PC-9 (cell line): ENCODE results near the gene RALB.

Source experiments
- CTCF ChIP-seq: fragments of 200-600 bp; sonication (generic); conservative IDR thresholded peaks from 2 replicates; pipeline ENCODE4 v1.6.1; 2017; ENCODE audit warnings: mixed run types, antibody characterized with exemption, mild to moderate bottlenecking, moderate library complexity
- EZH2 ChIP-seq: fragments of 200-600 bp; sonication (generic); IDR thresholded peaks from 2 replicates; pipeline ENCODE4 v1.8.0; 2017; ENCODE audit warnings: antibody characterized with exemption, low read depth

- no peak for TF ChIP-seq EZH2
- TF ChIP-seq CTCF = no peak
These were observed 49.2 kb upstream of the RALB start for GRCh38 chr2:120203251-120204021.
